OCI-LY7 (cell line): Measurements from ENCODE around the gene FAM9C.
"Not testable (repeated sequence)": the region's sequence is repeated elsewhere in the genome, so short reads cannot be mapped to it uniquely, and the experiment has no call there.

Experiments
- CTCF ChIP-seq: fragments of 200-600 bp; sonication (generic); conservative IDR thresholded peaks from 2 replicates; pipeline ENCODE4 v1.5.1; 2014; ENCODE audit warnings: mild to moderate bottlenecking, antibody characterized with exemption, low read length, moderate library complexity, mixed read lengths
- EZH2phosphoT487 ChIP-seq: fragments of 200-600 bp; sonication (generic); IDR thresholded peaks from 2 replicates; pipeline ENCODE4 v1.6.1; 2018; ENCODE audit warnings: low read depth, borderline replicate concordance, mild to moderate bottlenecking, mixed run types, antibody characterized with exemption, low read length, moderate library complexity, mixed read lengths

DNA sequence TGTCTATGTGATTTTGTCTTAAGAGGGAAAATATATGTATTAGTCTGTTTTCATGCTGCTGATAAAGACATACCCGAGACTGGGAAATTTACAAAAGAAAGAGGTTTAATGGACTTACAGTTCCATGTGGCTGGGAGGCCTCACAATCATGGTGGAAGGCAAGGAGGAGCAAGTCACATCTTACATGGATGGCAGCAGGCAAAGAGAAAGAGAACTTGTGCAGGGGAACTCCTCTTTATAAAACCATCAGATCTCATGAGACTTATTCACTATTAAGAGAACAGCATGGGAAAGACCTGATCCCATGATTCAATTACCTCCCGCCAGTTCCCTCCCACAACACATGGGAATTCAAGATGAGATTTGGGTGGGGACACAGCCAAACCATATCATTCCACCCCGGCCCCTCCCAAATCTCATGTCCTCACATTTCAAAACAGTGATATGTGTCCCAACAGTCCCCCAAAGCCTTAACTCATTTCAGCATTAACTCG is 16.8 kb upstream of the FAM9C start:
- not testable (repeated sequence) for TF ChIP-seq CTCF, EZH2phosphoT487
